Measurements from ENCODE around the gene ZYX.
A peak's percentile ranks its signal among the peaks of the same experiment; 100 is the strongest.

Gene ZYX

DNA sequence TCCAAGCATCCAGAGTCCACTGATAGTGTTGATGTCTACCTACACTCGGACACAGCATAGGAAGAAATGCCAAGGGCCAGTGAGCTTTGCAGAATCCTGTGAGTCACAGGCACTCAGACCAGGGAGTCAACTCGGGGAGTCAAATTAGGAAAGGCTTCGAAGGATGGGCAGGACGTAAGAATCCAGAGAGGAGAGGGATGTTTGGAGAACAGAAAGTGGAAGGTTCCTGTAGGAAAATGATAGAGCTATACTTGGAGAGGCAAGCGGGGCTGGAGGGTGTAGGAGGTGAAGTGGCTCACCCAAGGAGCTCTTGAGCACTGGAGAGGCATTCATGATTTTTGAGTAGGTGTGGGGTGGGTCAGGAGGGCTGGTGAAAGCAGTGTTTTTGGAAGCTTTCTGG is 3.0 kb downstream of the ZYX start:
- Histone ChIP-seq H3K27ac (ENCODE audit: poor library complexity, severe bottlenecking) (peak overlapping the region; percentile 92), H3K9me3 (ENCODE audit: severe bottlenecking) (no peaks in the 10 kb centered on the region), H3K4me3 (ENCODE audit: severe bottlenecking) (no peak overlapping the region), H3K27me3 (ENCODE audit: insufficient read depth, poor library complexity, severe bottlenecking) (no peaks in the 10 kb centered on the region), H3K36me3 (ENCODE audit: low read depth) (peaks cover 71% of the 10 kb centered on the region), H3K4me1 (ENCODE audit: insufficient read depth, poor library complexity, severe bottlenecking) (peaks cover 12% of the 10 kb centered on the region)
- no peak for ATAC-seq (ENCODE audit: low read depth)
- no peak for DNase-seq (ENCODE audit: low spot score)
- TF ChIP-seq, protein P1, sequence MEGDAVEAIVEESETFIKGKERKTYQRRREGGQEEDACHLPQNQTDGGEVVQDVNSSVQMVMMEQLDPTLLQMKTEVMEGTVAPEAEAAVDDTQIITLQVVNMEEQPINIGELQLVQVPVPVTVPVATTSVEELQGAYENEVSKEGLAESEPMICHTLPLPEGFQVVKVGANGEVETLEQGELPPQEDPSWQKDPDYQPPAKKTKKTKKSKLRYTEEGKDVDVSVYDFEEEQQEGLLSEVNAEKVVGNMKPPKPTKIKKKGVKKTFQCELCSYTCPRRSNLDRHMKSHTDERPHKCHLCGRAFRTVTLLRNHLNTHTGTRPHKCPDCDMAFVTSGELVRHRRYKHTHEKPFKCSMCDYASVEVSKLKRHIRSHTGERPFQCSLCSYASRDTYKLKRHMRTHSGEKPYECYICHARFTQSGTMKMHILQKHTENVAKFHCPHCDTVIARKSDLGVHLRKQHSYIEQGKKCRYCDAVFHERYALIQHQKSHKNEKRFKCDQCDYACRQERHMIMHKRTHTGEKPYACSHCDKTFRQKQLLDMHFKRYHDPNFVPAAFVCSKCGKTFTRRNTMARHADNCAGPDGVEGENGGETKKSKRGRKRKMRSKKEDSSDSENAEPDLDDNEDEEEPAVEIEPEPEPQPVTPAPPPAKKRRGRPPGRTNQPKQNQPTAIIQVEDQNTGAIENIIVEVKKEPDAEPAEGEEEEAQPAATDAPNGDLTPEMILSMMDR (IDR thresholded peaks at IDR 0.05; ENCODE audit: poor library complexity, severe bottlenecking), result no peak

DNA sequence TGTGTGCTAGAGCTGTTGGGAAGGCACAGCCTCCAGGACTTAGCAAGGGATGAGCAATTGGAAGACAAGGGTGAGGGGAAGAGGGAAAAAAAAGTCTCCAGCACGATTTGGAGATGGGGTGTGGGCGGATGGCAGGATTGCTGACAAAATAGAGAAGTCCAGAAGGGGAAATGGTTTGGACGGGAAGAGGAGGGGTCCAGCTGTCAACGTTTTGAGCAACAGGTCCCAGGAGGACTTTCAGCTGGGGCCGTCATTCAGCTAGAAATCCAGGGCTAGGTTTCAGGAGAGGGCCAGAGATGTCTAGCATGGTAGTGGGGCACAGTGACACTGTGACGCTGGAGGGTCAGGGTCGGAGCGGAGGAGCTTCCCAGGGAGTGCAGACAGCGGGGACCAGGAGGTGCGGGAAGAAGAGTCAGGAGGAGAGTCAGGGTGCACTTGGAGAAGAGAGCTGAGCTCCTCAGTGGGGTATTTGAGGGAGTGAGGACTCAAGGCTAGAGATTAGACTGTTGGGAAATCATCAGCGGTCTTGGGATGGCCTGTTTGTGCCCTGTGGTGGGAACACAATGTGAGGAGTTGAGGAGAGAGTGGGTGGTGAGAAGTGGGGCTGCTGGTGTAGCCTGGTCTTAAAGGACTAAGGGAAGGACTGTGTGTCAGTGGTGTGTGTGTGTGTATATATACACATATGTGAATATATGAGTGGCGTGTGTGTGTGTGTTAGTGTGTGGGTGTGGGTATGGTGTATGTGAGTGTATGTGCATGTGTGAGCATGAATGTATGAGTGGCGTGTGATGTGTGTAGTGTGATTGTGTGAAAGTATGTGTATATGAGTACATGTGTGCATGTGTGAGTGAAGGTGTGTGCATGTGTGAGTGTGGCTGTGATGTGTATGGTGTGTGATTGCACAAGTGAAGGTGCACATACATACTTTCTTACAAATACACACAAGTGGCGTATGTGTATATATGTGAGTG is 3.8 kb downstream of the ZYX start:
- ATAC-seq (ENCODE audit: low read depth) (no peak), DNase-seq (ENCODE audit: low spot score) (no peak)
- H3K27me3 ChIP-seq (ENCODE audit: insufficient read depth, poor library complexity, severe bottlenecking), result no peaks in the 10 kb centered on the region
- H3K36me3 ChIP-seq (ENCODE audit: low read depth), result peaks cover 79% of the 10 kb centered on the region
- TF ChIP-seq, protein P1 (IDR thresholded peaks at IDR 0.05; ENCODE audit: poor library complexity, severe bottlenecking), result no peak
- H3K4me1 ChIP-seq (ENCODE audit: insufficient read depth, poor library complexity, severe bottlenecking), result peaks cover 7% of the 10 kb centered on the region
- H3K4me3 ChIP-seq (ENCODE audit: severe bottlenecking), result no peak overlapping the region
- H3K9me3 ChIP-seq (ENCODE audit: severe bottlenecking), result no peaks in the 10 kb centered on the region
- no peak overlapping the region for H3K27ac ChIP-seq (ENCODE audit: poor library complexity, severe bottlenecking)

DNA sequence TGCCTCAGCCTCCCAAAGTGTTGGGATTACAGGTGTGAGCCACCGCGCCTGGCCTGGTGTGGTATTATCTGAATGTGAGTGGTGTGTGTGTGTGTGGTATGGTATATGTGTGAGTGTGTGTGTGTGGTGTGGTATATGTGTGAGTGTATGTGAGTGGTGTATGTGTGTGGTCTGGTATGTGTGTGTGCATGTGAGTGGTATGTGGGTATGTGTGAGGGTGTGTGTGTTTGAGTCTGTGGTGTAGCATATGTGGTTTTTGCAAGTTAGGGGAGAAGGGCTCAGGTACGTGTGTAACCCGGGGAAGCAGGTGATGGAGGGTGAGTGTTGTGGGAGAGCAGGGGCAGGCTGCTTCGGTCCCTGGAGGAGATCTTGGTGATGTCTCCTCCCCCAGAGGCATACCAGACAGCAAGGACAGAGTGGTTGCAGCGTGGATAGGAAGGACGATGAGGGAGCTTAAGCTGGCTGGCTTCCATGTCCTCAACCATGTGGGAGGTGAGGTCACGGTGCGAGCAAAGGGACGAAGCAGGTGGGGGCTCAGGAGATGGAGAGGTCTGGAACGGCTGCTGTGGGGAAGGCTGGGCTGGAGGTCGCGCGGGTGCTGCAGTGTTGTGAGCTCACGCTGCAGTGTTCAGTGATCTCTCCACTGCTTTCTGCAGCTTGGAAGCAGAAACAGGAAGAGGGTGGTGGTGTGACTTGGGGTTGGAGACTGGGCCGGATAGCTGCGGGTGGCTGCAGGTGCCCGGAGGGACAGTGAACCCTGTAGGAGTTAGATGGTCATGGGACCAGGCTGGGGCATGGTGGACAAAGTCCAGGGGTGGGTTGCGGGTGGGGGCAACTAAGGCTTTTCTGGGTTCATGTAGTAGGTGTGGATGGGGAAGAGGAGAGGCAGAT is 5.0 kb downstream of the ZYX start:
- Histone ChIP-seq H3K27me3 (ENCODE audit: insufficient read depth, poor library complexity, severe bottlenecking) (no peaks in the 10 kb centered on the region), H3K4me1 (ENCODE audit: insufficient read depth, poor library complexity, severe bottlenecking) (peaks cover 7% of the 10 kb centered on the region), H3K36me3 (ENCODE audit: low read depth) (peaks cover 91% of the 10 kb centered on the region), H3K27ac (ENCODE audit: poor library complexity, severe bottlenecking) (no peak overlapping the region), H3K4me3 (ENCODE audit: severe bottlenecking) (no peak overlapping the region), H3K9me3 (ENCODE audit: severe bottlenecking) (no peaks in the 10 kb centered on the region)
- DNase-seq (ENCODE audit: low spot score) (no peak), ATAC-seq (ENCODE audit: low read depth) (no peak)
- TF ChIP-seq, protein P1 (IDR thresholded peaks at IDR 0.05; ENCODE audit: poor library complexity, severe bottlenecking), result no peak

DNA sequence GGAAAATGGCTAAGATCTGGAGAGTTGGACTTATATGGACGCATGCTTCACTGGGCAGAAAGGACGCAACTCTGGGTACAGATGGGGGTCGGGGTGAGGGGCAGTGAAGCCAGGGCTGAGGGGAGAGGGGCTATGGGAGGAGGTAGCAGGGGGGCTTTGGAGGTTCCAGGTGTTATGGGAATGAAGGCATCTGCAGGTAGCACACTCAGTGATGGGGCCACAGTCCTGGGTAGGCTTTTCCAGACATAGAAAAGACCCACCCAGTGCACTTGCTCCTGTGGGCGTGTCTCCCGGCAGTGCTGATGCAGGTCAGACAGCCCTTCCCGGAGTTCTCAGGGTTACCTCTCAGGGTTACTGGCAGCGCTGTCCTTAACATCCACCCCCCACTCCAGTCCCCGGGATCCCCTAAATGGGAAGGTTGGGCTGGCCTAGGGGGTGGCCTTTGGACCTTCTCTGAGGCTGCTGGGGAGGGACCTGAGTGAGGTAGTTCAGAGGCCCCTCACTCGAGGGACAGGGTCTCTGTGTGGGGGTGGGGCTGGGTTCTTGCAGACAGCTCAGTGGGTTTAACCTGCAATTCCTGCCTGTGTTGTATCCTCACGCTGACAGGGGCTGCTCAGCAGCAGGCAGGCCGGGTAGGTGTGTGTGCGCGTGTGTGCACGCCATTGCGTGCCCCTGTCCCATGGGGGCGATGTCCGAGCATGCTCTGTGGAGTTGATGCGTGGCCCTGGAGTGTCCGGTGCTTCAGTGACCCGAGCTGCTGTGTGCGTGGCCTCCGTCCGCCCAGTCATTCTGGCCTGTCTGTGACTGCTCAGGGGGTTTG is 6.2 kb downstream of the ZYX start:
- Histone ChIP-seq H3K27me3 (ENCODE audit: insufficient read depth, poor library complexity, severe bottlenecking) (no peaks in the 10 kb centered on the region), H3K4me3 (ENCODE audit: severe bottlenecking) (no peak overlapping the region), H3K27ac (ENCODE audit: poor library complexity, severe bottlenecking) (no peak overlapping the region), H3K36me3 (ENCODE audit: low read depth) (peaks cover 98% of the 10 kb centered on the region), H3K9me3 (ENCODE audit: severe bottlenecking) (no peaks in the 10 kb centered on the region), H3K4me1 (ENCODE audit: insufficient read depth, poor library complexity, severe bottlenecking) (peaks cover 7% of the 10 kb centered on the region)
- DNase-seq (ENCODE audit: low spot score) (no peak), ATAC-seq (ENCODE audit: low read depth) (no peak)
- TF ChIP-seq, protein P1 (IDR thresholded peaks at IDR 0.05; ENCODE audit: poor library complexity, severe bottlenecking), result no peak

All from RWPE2 (cell line).